NCI-H1105 treated with DMSO at 0.1 percent for 48 hours (cell line): ENCODE measurements around the gene CMTM8.

ENCODE experiments used
- DNase-seq: peaks from one replicate; lab custom pipeline; 2025; lab: John Stamatoyannopoulos, UW

Gene CMTM8

GRCh38 chr3:32337505-32337904 is 99.0 kb downstream of the CMTM8 start:
- no peak for DNase-seq

- DNase-seq, result peak; percentile 16
Observed at GRCh38 chr3:32340039-32340438, 101.6 kb downstream of the CMTM8 start.

- DNase-seq, result no peak
Observed at GRCh38 chr3:32340611-32341365, 102.3 kb downstream of the CMTM8 start.

GRCh38 chr3:32347343-32348125 is 109.1 kb downstream of the CMTM8 start:
- no peak for DNase-seq

- DNase-seq, result no peak
Observed at GRCh38 chr3:32349184-32349583, 110.7 kb downstream of the CMTM8 start.

GRCh38 chr3:32352563-32352962 is 114.1 kb downstream of the CMTM8 start:
- DNase-seq, result no peak

- DNase-seq, result no peak
Observed at GRCh38 chr3:32353351-32353750, 114.9 kb downstream of the CMTM8 start.

- no peak for DNase-seq
Observed at GRCh38 chr3:32354362-32354778, 115.9 kb downstream of the CMTM8 start.

GRCh38 chr3:32355751-32356291 is 117.3 kb downstream of the CMTM8 start:
- no peak for DNase-seq

GRCh38 chr3:32359766-32360492 is 121.4 kb downstream of the CMTM8 start:
- DNase-seq, result no peak

- no peak for DNase-seq
Observed at GRCh38 chr3:32360493-32360827, 122.0 kb downstream of the CMTM8 start.

- no peak for DNase-seq
Observed at GRCh38 chr3:32366638-32367397, 128.3 kb downstream of the CMTM8 start.

- DNase-seq, result no peak
Observed at GRCh38 chr3:32367442-32367841, 129.0 kb downstream of the CMTM8 start.

GRCh38 chr3:32371461-32372212 is 133.2 kb downstream of the CMTM8 start:
- DNase-seq, result no peak

GRCh38 chr3:32372213-32372490 is 133.7 kb downstream of the CMTM8 start:
- DNase-seq, result no peak

- no peak for DNase-seq
Observed at GRCh38 chr3:32373276-32373675, 134.8 kb downstream of the CMTM8 start.

- DNase-seq, result no peak
Observed at GRCh38 chr3:32373844-32374243, 135.4 kb downstream of the CMTM8 start.

- peak; percentile 44 for DNase-seq
Observed at GRCh38 chr3:32374788-32375595, 136.5 kb downstream of the CMTM8 start.

- DNase-seq, result no peak
Observed at GRCh38 chr3:32375596-32375930, 137.1 kb downstream of the CMTM8 start.

GRCh38 chr3:32376115-32376514 is 137.6 kb downstream of the CMTM8 start:
- no peak for DNase-seq
